HepG2 (cell line): ENCODE results near the gene INTS15. TPM values are rescaled to one million over a fixed set of nuclear protein-coding genes. Genes with fewer than 3 reads are reported as not detected.

Source experiments
- FOXK2 ChIP-seq: fragments of 450-650 bp; IDR thresholded peaks from 2 replicates; pipeline ENCODE4 v1.6.1; 2016
- GABPA ChIP-seq, 2 experiments: IDR thresholded peaks; 2 replicates each; pipeline ENCODE4 v1.6.1; 2011 to 2016; ENCODE audit warnings: low read depth in 2 of 2, low read length in 1 of 2, missing biosample characterization in 1 of 2, missing genetic modification characterization in 1 of 2
- GABPB1 ChIP-seq: IDR thresholded peaks from 2 replicates; pipeline ENCODE4 v1.6.1; 2016; ENCODE audit warnings: mild to moderate bottlenecking, missing genetic modification reagents, moderate library complexity, missing compliant biosample characterization
- HIVEP1 ChIP-seq: sonication (generic); formaldehyde crosslinking; IDR thresholded peaks from 2 replicates; pipeline ENCODE4 v1.4.0; 2020; ENCODE audit warnings: mild to moderate bottlenecking, missing genetic modification reagents
- KAT8 ChIP-seq: IDR thresholded peaks from 2 replicates; pipeline ENCODE4 v1.6.1; 2016; ENCODE audit warnings: missing genetic modification reagents, missing compliant biosample characterization
- KDM2A ChIP-seq: sonication (generic); formaldehyde crosslinking; IDR thresholded peaks from 2 replicates; pipeline ENCODE4 v1.4.0; 2020; ENCODE audit warnings: low read depth, missing genetic modification reagents, borderline replicate concordance
- KDM5B ChIP-seq: sonication (generic); formaldehyde crosslinking; IDR thresholded peaks from 2 replicates; pipeline ENCODE4 v1.4.0; 2020; ENCODE audit warnings: missing genetic modification reagents, mild to moderate bottlenecking, borderline replicate concordance
- SPEN ChIP-seq: sonication (generic); formaldehyde crosslinking; IDR thresholded peaks from 2 replicates; pipeline ENCODE4 v1.5.1; 2020; ENCODE audit warnings: low read depth, mild to moderate bottlenecking, missing genetic modification reagents
- STAG1 ChIP-seq: sonication (generic); formaldehyde crosslinking; IDR thresholded peaks from 2 replicates; pipeline ENCODE4 v1.4.0; 2020; ENCODE audit warnings: missing genetic modification reagents
- XRCC5 ChIP-seq: fragments of 200-400 bp; formaldehyde crosslinking; optimal IDR thresholded peaks from 2 replicates; pipeline ENCODE3; 2017; ENCODE audit warnings: mild to moderate bottlenecking, low read length
- ZBTB7B ChIP-seq: sonication (generic); formaldehyde crosslinking; IDR thresholded peaks from 2 replicates; pipeline ENCODE4 v1.4.0; 2020; ENCODE audit warnings: missing genetic modification reagents
- ZNF572 ChIP-seq: sonication (generic); formaldehyde crosslinking; IDR thresholded peaks from 2 replicates; pipeline ENCODE4 v1.5.1; 2020; ENCODE audit warnings: mild to moderate bottlenecking, missing genetic modification reagents
- ZNF605 ChIP-seq: sonication (generic); formaldehyde crosslinking; IDR thresholded peaks from 2 replicates; pipeline ENCODE4 v1.8.0; 2022; ENCODE audit warnings: mild to moderate bottlenecking, missing genetic modification reagents
- ZNF768 ChIP-seq: sonication (generic); formaldehyde crosslinking; IDR thresholded peaks from 2 replicates; pipeline ENCODE4 v1.4.0; 2020; ENCODE audit warnings: missing genetic modification reagents
- ZNF772 ChIP-seq: sonication (generic); formaldehyde crosslinking; IDR thresholded peaks from 2 replicates; pipeline ENCODE4 v1.5.0; 2020; ENCODE audit warnings: mild to moderate bottlenecking, missing genetic modification reagents
- polyA plus RNA-seq, 8 experiments: library from polyadenylated mRNA; depleted of rRNA in 3 of 8; stranded (reverse) in 7 of 8; unstranded in 1 of 8; fragments of >200 nt; fragmentation: Illumina TruSeq in 4 of 8; extraction: Trizol in 4 of 8; gene quantifications; 2 replicates each; pipeline versions ENCODE4 v1.2.1 to v1.2.3, GENCODE V29; 2011 to 2016; ENCODE audit warnings: low read depth in 4 of 8, missing spikeins in 1 of 8, mixed read lengths in 1 of 8; ENCODE audit not compliant: insufficient read depth in 1 of 8
- total RNA-seq, 5 experiments: library from RNA; depleted of rRNA; stranded (reverse); fragments of >200 nt; fragmentation: Illumina TruSeq; extraction: Trizol; gene quantifications; 2 replicates each; pipeline ENCODE4 v1.2.3, GENCODE V29; 2016; ENCODE audit warnings: low read depth in 1 of 5
- TF ChIP-seq, protein P1 (sequence below): sonication (generic); formaldehyde crosslinking; IDR thresholded peaks from 2 replicates; pipeline ENCODE4 v1.4.0; 2020; ENCODE audit warnings: mild to moderate bottlenecking, missing genetic modification reagents
- TF ChIP-seq, protein P2 (sequence below): sonication (generic); formaldehyde crosslinking; IDR thresholded peaks from 2 replicates; pipeline ENCODE4 v1.4.0; 2020; ENCODE audit warnings: mild to moderate bottlenecking, missing genetic modification reagents
- TF ChIP-seq, protein P3 (sequence below): sonication (generic); formaldehyde crosslinking; IDR thresholded peaks from 2 replicates; pipeline ENCODE4 v1.5.0; 2020; ENCODE audit warnings: mild to moderate bottlenecking, missing genetic modification reagents, borderline replicate concordance
- TF ChIP-seq, protein P4 (sequence below): sonication (generic); formaldehyde crosslinking; IDR thresholded peaks from 2 replicates; pipeline ENCODE4 v1.4.0; 2020; ENCODE audit warnings: missing genetic modification reagents
- TF ChIP-seq, protein P5 (sequence below): sonication (generic); formaldehyde crosslinking; IDR thresholded peaks from 2 replicates; pipeline ENCODE4 v1.8.1; 2023; ENCODE audit warnings: missing genetic modification reagents, mild to moderate bottlenecking, borderline replicate concordance

The INTS15 gene
- total and polyA plus RNA-seq, 2 of the 13 experiments (the other 11 are each of a cell fraction or from before 2014, with no cell fraction given), result 16.3 to 25.7 TPM

DNA sequence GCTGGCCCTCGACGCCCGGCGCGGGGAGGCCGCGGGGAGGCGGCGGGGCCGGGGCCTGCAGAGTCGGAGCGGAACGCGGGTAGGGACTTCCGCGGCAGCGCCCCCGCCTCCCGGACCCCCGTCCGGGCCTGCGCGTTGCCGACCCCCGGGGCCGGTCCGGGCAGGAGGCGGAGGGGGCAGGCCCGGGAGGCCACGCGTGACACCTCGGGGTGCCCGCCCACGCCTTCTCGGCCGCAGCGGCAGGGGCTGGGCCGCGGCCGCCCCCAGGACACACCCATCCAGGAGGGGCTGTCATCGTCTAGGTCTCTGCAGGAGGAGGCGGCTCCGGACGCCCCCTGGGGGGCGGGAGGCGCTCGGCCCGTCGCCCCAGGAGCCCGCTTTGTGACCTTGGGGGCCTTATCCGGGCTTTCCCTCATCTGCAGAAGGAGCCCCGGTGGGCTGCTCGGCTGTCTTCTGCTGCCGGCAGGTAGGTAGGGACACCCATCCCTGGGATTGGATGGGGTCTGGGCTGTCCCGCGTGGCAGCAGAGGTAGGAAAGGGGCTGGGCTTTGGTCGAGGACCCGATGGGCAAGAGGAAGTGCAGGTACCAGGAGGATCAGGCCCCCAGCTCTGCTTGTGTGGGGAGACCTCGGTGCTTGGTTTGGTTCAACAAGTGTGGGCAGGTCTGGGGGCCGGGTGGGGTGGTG lies 47.9 kb downstream of the INTS15 start (continued):
- 0 out of 2 replicates have a peak, but pooled peaks have one; percentile 17 for TF ChIP-seq ZNF605
- TF ChIP-seq ZBTB7B (CRISPR knock-in tag), result peak; percentile 49; the same call in 1 of the 2 replicates
- TF ChIP-seq KAT8 (CRISPR knock-in tag), result peak; percentile 57; the same call in 1 of the 2 replicates
- peak; percentile 22; the same call in 1 of the 2 replicates for TF ChIP-seq ZNF772 (CRISPR knock-in tag)
- TF ChIP-seq GABPA (IDR thresholded peaks at IDR 0.05; ENCODE audit: low read depth, low read length), result no peak
- TF ChIP-seq GABPA (CRISPR knock-in tag; IDR thresholded peaks at IDR 0.05; ENCODE audit: low read depth), result peak; percentile 52
- peak; percentile 23; the same call in 1 of the 2 replicates for TF ChIP-seq ZNF768 (CRISPR knock-in tag)
- TF ChIP-seq, protein P1, sequence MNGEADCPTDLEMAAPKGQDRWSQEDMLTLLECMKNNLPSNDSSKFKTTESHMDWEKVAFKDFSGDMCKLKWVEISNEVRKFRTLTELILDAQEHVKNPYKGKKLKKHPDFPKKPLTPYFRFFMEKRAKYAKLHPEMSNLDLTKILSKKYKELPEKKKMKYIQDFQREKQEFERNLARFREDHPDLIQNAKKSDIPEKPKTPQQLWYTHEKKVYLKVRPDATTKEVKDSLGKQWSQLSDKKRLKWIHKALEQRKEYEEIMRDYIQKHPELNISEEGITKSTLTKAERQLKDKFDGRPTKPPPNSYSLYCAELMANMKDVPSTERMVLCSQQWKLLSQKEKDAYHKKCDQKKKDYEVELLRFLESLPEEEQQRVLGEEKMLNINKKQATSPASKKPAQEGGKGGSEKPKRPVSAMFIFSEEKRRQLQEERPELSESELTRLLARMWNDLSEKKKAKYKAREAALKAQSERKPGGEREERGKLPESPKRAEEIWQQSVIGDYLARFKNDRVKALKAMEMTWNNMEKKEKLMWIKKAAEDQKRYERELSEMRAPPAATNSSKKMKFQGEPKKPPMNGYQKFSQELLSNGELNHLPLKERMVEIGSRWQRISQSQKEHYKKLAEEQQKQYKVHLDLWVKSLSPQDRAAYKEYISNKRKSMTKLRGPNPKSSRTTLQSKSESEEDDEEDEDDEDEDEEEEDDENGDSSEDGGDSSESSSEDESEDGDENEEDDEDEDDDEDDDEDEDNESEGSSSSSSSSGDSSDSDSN, result peak; percentile 12; the same call in 1 of the 2 replicates
- TF ChIP-seq, protein P2, sequence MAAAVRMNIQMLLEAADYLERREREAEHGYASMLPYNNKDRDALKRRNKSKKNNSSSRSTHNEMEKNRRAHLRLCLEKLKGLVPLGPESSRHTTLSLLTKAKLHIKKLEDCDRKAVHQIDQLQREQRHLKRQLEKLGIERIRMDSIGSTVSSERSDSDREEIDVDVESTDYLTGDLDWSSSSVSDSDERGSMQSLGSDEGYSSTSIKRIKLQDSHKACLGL, result peak; percentile 55; the same call in 1 of the 2 replicates
- 0 out of 2 replicates have a peak, but pooled peaks have one; percentile 36 for TF ChIP-seq SPEN (CRISPR knock-in tag)
- TF ChIP-seq, protein P3, sequence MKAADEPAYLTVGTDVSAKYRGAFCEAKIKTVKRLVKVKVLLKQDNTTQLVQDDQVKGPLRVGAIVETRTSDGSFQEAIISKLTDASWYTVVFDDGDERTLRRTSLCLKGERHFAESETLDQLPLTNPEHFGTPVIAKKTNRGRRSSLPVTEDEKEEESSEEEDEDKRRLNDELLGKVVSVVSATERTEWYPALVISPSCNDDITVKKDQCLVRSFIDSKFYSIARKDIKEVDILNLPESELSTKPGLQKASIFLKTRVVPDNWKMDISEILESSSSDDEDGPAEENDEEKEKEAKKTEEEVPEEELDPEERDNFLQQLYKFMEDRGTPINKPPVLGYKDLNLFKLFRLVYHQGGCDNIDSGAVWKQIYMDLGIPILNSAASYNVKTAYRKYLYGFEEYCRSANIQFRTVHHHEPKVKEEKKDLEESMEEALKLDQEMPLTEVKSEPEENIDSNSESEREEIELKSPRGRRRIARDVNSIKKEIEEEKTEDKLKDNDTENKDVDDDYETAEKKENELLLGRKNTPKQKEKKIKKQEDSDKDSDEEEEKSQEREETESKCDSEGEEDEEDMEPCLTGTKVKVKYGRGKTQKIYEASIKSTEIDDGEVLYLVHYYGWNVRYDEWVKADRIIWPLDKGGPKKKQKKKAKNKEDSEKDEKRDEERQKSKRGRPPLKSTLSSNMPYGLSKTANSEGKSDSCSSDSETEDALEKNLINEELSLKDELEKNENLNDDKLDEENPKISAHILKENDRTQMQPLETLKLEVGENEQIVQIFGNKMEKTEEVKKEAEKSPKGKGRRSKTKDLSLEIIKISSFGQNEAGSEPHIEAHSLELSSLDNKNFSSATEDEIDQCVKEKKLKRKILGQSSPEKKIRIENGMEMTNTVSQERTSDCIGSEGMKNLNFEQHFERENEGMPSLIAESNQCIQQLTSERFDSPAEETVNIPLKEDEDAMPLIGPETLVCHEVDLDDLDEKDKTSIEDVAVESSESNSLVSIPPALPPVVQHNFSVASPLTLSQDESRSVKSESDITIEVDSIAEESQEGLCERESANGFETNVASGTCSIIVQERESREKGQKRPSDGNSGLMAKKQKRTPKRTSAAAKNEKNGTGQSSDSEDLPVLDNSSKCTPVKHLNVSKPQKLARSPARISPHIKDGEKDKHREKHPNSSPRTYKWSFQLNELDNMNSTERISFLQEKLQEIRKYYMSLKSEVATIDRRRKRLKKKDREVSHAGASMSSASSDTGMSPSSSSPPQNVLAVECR (CRISPR knock-in tag), result peak; percentile 45; the same call in 1 of the 2 replicates
- 0 out of 2 replicates have a peak, but pooled peaks have one; percentile 16 for TF ChIP-seq KDM5B (CRISPR knock-in tag)
- TF ChIP-seq XRCC5, result peak; percentile 75
- peak; percentile 42 for TF ChIP-seq KDM2A
- TF ChIP-seq, protein P4, sequence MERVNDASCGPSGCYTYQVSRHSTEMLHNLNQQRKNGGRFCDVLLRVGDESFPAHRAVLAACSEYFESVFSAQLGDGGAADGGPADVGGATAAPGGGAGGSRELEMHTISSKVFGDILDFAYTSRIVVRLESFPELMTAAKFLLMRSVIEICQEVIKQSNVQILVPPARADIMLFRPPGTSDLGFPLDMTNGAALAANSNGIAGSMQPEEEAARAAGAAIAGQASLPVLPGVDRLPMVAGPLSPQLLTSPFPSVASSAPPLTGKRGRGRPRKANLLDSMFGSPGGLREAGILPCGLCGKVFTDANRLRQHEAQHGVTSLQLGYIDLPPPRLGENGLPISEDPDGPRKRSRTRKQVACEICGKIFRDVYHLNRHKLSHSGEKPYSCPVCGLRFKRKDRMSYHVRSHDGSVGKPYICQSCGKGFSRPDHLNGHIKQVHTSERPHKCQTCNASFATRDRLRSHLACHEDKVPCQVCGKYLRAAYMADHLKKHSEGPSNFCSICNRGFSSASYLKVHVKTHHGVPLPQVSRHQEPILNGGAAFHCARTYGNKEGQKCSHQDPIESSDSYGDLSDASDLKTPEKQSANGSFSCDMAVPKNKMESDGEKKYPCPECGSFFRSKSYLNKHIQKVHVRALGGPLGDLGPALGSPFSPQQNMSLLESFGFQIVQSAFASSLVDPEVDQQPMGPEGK (CRISPR knock-in tag), result peak; percentile 87
- 0 out of 2 replicates have a peak, but pooled peaks have one; percentile 32 for TF ChIP-seq HIVEP1
- TF ChIP-seq FOXK2, result no peak
- TF ChIP-seq, protein P5, sequence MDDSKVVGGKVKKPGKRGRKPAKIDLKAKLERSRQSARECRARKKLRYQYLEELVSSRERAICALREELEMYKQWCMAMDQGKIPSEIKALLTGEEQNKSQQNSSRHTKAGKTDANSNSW (CRISPR knock-in tag), result no peak
- 0 out of 2 replicates have a peak, but pooled peaks have one; percentile 24 for TF ChIP-seq GABPB1 (CRISPR knock-in tag)
- no peak for TF ChIP-seq ZNF572 (CRISPR knock-in tag)
- peak; percentile 46 for TF ChIP-seq STAG1 (CRISPR knock-in tag)
